SK-N-SH treated with all-trans-retinoic acid at 6 μM for 48 hours (cell line): ENCODE results near the gene KIF7.
"Not testable (repeated sequence)": the region's sequence is repeated elsewhere in the genome, so short reads cannot be mapped to it uniquely, and the experiment has no call there.

Experiments
- ATAC-seq: fragments of 200-7000 bp; cut with Tn5 transposase; 3 replicates; pipeline ENCODE4 v1.9.1; 2020; ENCODE audit warnings: mild to moderate bottlenecking, moderate library complexity
- ARNTL ChIP-seq: fragments of 450-650 bp; formaldehyde crosslinking; IDR thresholded peaks from 2 replicates; pipeline ENCODE4 v1.5.0; 2020; ENCODE audit warnings: low read depth, mild to moderate bottlenecking, moderate library complexity, borderline replicate concordance
- BACH2 ChIP-seq: fragments of 250-450 bp; sonication (Bioruptor Pico); IDR thresholded peaks from 2 replicates; pipeline ENCODE4 v1.9.0; 2021; ENCODE audit warnings: mild to moderate bottlenecking, borderline replicate concordance
- CREB5 ChIP-seq: fragments of 250-450 bp; sonication (Bioruptor Pico); IDR thresholded peaks from 2 replicates; pipeline ENCODE4 v1.5.1; 2020; ENCODE audit warnings: low read depth, mild to moderate bottlenecking, moderate library complexity
- CSDC2 ChIP-seq: fragments of 250-450 bp; sonication (Bioruptor Pico); IDR thresholded peaks from 2 replicates; pipeline ENCODE4 v1.5.0; 2020; ENCODE audit warnings: mild to moderate bottlenecking, moderate library complexity
- CSRNP3 ChIP-seq: fragments of 250-450 bp; sonication (Bioruptor Pico); IDR thresholded peaks from 2 replicates; pipeline ENCODE4 v1.5.1; 2021; ENCODE audit warnings: mild to moderate bottlenecking, moderate library complexity
- ISL1 ChIP-seq: fragments of 250-450 bp; sonication (Bioruptor Pico); IDR thresholded peaks from 2 replicates; pipeline ENCODE4 v2.1.2; 2022; ENCODE audit warnings: mild to moderate bottlenecking, moderate library complexity
- OSR1 ChIP-seq: fragments of 250-450 bp; sonication (Bioruptor Pico); IDR thresholded peaks from 2 replicates; pipeline ENCODE4 v1.8.0; 2022; ENCODE audit warnings: moderate library complexity, mild to moderate bottlenecking, inconsistent platforms
- PPARA ChIP-seq: fragments of 250-450 bp; sonication (Bioruptor Pico); IDR thresholded peaks from 2 replicates; pipeline ENCODE4 v1.5.0; 2020; ENCODE audit warnings: mild to moderate bottlenecking, borderline replicate concordance
- RARB ChIP-seq: fragments of 250-450 bp; sonication (Bioruptor Pico); IDR thresholded peaks from 2 replicates; pipeline ENCODE4 v1.8.0; 2021; ENCODE audit warnings: mild to moderate bottlenecking, moderate library complexity
- SNAI2 ChIP-seq: fragments of 250-450 bp; sonication (Bioruptor Pico); IDR thresholded peaks from 2 replicates; pipeline ENCODE4 v1.5.0; 2020; ENCODE audit warnings: mild to moderate bottlenecking, moderate library complexity
- TCF4 ChIP-seq: fragments of 250-450 bp; sonication (Bioruptor Pico); IDR thresholded peaks from 2 replicates; pipeline ENCODE4 v1.8.0; 2021; ENCODE audit warnings: mild to moderate bottlenecking, moderate library complexity, borderline replicate concordance
- TOX ChIP-seq: fragments of 250-450 bp; sonication (Bioruptor Pico); IDR thresholded peaks from 2 replicates; pipeline ENCODE4 v1.8.0; 2021; ENCODE audit warnings: mild to moderate bottlenecking, moderate library complexity, borderline replicate concordance
- TSHZ2 ChIP-seq: fragments of 250-450 bp; sonication (Bioruptor Pico); IDR thresholded peaks from 2 replicates; pipeline ENCODE4 v1.5.0; 2020; ENCODE audit warnings: mild to moderate bottlenecking, moderate library complexity
- ZC3H10 ChIP-seq: fragments of 250-450 bp; sonication (Bioruptor Pico); IDR thresholded peaks from 2 replicates; pipeline ENCODE4 v1.5.1; 2021; ENCODE audit warnings: mild to moderate bottlenecking, moderate library complexity
- ZFP30 ChIP-seq: fragments of 450-650 bp; formaldehyde crosslinking; IDR thresholded peaks from 2 replicates; pipeline ENCODE4 v1.5.0; 2022; ENCODE audit warnings: mild to moderate bottlenecking, moderate library complexity
- ZNF565 ChIP-seq: fragments of 450-650 bp; formaldehyde crosslinking; conservative IDR thresholded peaks from 2 replicates; pipeline ENCODE4 v1.5.0; 2020; ENCODE audit warnings: low read depth, mild to moderate bottlenecking, moderate library complexity
- ZNF70 ChIP-seq: fragments of 450-650 bp; formaldehyde crosslinking; IDR thresholded peaks from 2 replicates; pipeline ENCODE4 v1.5.0; 2020; ENCODE audit warnings: mild to moderate bottlenecking, moderate library complexity
- ZNF8 ChIP-seq: fragments of 450-650 bp; formaldehyde crosslinking; IDR thresholded peaks from 2 replicates; pipeline ENCODE4 v1.5.0; 2020; ENCODE audit warnings: mild to moderate bottlenecking, moderate library complexity
- TF ChIP-seq, protein P1 (sequence below): fragments of 250-450 bp; sonication (Bioruptor Pico); IDR thresholded peaks from 2 replicates; pipeline ENCODE4 v1.8.0; 2021; ENCODE audit warnings: low read depth, mild to moderate bottlenecking, moderate library complexity, borderline replicate concordance
- TF ChIP-seq, protein P2 (sequence below): fragments of 250-450 bp; sonication (Bioruptor Pico); IDR thresholded peaks from 2 replicates; pipeline ENCODE4 v1.8.0; 2020; ENCODE audit warnings: mild to moderate bottlenecking, moderate library complexity, borderline replicate concordance

KIF7 gene

DNA sequence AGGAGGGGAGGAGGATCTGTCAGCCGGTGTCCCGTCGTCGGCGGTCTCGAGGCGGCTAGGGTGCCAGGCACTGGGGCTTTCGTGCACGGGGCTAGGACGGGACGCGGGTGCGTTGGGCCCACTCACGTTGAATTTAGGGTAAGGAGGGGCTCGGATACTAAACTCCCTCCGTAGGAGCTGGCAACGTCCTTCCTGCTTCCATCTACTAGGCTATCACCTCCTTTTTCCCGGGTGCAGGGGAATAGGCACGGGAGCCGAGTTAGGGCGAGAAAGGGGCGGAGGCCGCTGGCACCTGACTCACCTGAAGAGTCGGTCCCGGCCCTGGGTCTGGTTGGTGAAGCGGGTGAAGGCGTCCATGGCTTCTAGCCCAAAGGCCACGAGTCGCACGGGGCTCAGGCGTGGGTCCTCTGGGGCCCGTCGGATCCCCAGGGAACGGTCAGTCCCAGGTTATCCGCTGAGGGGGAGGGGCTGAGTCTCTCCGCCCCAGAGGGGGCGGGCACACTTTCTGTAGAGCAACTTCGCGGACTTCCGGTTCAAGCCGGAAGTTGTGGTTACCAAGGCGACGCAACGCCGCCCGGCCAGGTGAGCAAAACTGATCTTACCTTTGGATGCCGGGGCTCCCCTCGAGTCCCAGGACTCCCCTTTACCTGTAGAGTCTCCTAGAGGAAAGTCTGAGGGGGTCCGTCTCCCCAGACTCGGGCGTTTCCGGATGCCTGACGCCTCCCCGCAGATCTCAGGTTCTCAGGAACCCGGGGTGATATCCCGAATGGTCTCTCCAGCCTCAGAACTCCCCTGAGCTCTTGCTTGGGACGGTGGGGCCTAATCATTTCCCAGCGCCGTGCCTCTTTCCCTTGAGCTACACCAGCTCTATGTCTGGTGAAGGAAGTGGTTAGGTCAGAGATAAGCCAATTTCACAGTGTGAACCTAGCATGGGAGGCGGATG, 35.3 kb upstream of the KIF7 start, which contains the start of the genes PEX11A and WDR93 (continued):
- no peak for TF ChIP-seq CSRNP3
- no peak for TF ChIP-seq BACH2
- no peak for TF ChIP-seq ZFP30 (CRISPR knock-in tag)
- no peak for TF ChIP-seq PPARA
- no peak for TF ChIP-seq ZNF8 (CRISPR knock-in tag)

GRCh38 chr15:89689930-89690275, 34.6 kb upstream of the KIF7 start:
- ATAC-seq = not testable (repeated sequence)

GRCh38 chr15:89686522-89686921, 31.3 kb upstream of the KIF7 start:
- TF ChIP-seq BACH2 = no peak
- TF ChIP-seq ZFP30 (CRISPR knock-in tag) = no peak
- no peak for TF ChIP-seq CREB5 (CRISPR knock-in tag)
- TF ChIP-seq PPARA = no peak
- TF ChIP-seq TCF4 (CRISPR knock-in tag) = no peak
- TF ChIP-seq ARNTL (CRISPR knock-in tag) = no peak
- TF ChIP-seq ZNF565 (CRISPR knock-in tag) = no peak
- TF ChIP-seq ZNF70 (CRISPR knock-in tag) = no peak
- TF ChIP-seq TOX (CRISPR knock-in tag) = no peak
- no peak for TF ChIP-seq TSHZ2 (CRISPR knock-in tag)
- no peak for TF ChIP-seq ISL1 (CRISPR knock-in tag)
- no peak for TF ChIP-seq ZC3H10
- TF ChIP-seq SNAI2 (CRISPR knock-in tag) = no peak
- no peak for TF ChIP-seq ZNF8 (CRISPR knock-in tag)
- TF ChIP-seq RARB (CRISPR knock-in tag) = no peak
- TF ChIP-seq OSR1 (CRISPR knock-in tag) = no peak
- TF ChIP-seq, protein P1, sequence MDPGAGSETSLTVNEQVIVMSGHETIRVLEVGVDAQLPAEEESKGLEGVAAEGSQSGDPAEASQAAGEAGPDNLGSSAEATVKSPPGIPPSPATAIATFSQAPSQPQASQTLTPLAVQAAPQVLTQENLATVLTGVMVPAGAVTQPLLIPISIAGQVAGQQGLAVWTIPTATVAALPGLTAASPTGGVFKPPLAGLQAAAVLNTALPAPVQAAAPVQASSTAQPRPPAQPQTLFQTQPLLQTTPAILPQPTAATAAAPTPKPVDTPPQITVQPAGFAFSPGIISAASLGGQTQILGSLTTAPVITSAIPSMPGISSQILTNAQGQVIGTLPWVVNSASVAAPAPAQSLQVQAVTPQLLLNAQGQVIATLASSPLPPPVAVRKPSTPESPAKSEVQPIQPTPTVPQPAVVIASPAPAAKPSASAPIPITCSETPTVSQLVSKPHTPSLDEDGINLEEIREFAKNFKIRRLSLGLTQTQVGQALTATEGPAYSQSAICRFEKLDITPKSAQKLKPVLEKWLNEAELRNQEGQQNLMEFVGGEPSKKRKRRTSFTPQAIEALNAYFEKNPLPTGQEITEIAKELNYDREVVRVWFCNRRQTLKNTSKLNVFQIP (CRISPR knock-in tag) = no peak
- no peak for TF ChIP-seq CSDC2 (CRISPR knock-in tag)
- TF ChIP-seq, protein P2, sequence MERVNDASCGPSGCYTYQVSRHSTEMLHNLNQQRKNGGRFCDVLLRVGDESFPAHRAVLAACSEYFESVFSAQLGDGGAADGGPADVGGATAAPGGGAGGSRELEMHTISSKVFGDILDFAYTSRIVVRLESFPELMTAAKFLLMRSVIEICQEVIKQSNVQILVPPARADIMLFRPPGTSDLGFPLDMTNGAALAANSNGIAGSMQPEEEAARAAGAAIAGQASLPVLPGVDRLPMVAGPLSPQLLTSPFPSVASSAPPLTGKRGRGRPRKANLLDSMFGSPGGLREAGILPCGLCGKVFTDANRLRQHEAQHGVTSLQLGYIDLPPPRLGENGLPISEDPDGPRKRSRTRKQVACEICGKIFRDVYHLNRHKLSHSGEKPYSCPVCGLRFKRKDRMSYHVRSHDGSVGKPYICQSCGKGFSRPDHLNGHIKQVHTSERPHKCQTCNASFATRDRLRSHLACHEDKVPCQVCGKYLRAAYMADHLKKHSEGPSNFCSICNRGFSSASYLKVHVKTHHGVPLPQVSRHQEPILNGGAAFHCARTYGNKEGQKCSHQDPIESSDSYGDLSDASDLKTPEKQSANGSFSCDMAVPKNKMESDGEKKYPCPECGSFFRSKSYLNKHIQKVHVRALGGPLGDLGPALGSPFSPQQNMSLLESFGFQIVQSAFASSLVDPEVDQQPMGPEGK (CRISPR knock-in tag) = no peak
- no peak for ATAC-seq
